Panc1 (cell line): ENCODE results near the gene FGF14. TPM values are rescaled to one million over a fixed set of nuclear protein-coding genes. Genes with fewer than 3 reads are reported as not detected.

Experiments
- ATAC-seq: fragments of 200-7000 bp; cut with Tn5 transposase; 2 replicates; pipeline ENCODE4 v1.9.1; 2020; ENCODE audit warnings: mild to moderate bottlenecking, moderate library complexity
- BruUV-seq: library from RNA; stranded (reverse); fragments of 400-500 nt; replicated peaks from 2 replicates; lab custom pipeline; 2021; lab: Mats Ljungman, UMichigan
- CTCF ChIA-PET: fragments of 300-600 bp; sonication (Branson Sonifier 250); formaldehyde crosslinking; loops from one replicate; lab custom pipeline; 2022; ENCODE audit warnings: antibody characterized with exemption; lab: Charles Lee
- POLR2A ChIA-PET: fragments of 300-600 bp; sonication (Branson Sonifier 250); formaldehyde crosslinking; loops from one replicate; lab custom pipeline; 2022; ENCODE audit warnings: antibody characterized with exemption; lab: Charles Lee
- DNase-seq: peaks from one replicate; pipeline ENCODE4 v3.0.0-alpha.2; 2010; ENCODE audit warnings: low read depth, low spot score
- H3K27ac ChIP-seq: 2 replicates; pipeline ENCODE4 v1.5.1; 2011; ENCODE audit warnings: mild to moderate bottlenecking, low read length, inconsistent platforms
- H3K27me3 ChIP-seq: fragments of 200-500 bp; sonication (Bioruptor generic); 2 replicates; pipeline ENCODE4 v1.6.0; 2014; ENCODE audit warnings: low read length, inconsistent platforms; ENCODE audit not compliant: control insufficient read depth, insufficient read depth
- H3K36me3 ChIP-seq: fragments of 200-500 bp; sonication (Bioruptor generic); 2 replicates; pipeline ENCODE4 v1.5.1; 2014; ENCODE audit warnings: inconsistent platforms, mild to moderate bottlenecking, low read length, moderate library complexity; ENCODE audit not compliant: control insufficient read depth, insufficient read depth
- H3K4me1 ChIP-seq: 2 replicates; pipeline ENCODE4 v1.5.1; 2011; ENCODE audit warnings: inconsistent platforms, mild to moderate bottlenecking, low read length, moderate library complexity; ENCODE audit not compliant: control insufficient read depth, insufficient read depth
- H3K4me3 ChIP-seq, 2 experiments: 2 replicates each; pipeline ENCODE4 v1.5.1; 2011 to 2012; ENCODE audit warnings: low read depth in 2 of 2, low read length in 2 of 2, mild to moderate bottlenecking in 2 of 2, inconsistent platforms in 1 of 2, moderate library complexity in 1 of 2
- H3K9me3 ChIP-seq: fragments of 200-500 bp; sonication (Bioruptor generic); 2 replicates; pipeline ENCODE4 v1.5.1; 2014; ENCODE audit warnings: low read depth, mild to moderate bottlenecking, inconsistent platforms, low read length, moderate library complexity; ENCODE audit not compliant: control insufficient read depth, insufficient read depth
- CTCF ChIP-seq: fragments of 450-650 bp; IDR thresholded peaks from 2 replicates; pipeline ENCODE4 v1.5.1; 2017; ENCODE audit warnings: mild to moderate bottlenecking
- POLR2AphosphoS5 ChIP-seq: IDR thresholded peaks from 2 replicates; pipeline ENCODE4 v1.6.1; 2012; ENCODE audit warnings: mild to moderate bottlenecking, low read depth, low read length, moderate library complexity
- SIN3A ChIP-seq: IDR thresholded peaks from 2 replicates; pipeline ENCODE4 v1.6.1; 2012; ENCODE audit warnings: low read depth, mild to moderate bottlenecking, low read length, moderate library complexity, borderline replicate concordance; ENCODE audit not compliant: insufficient read depth
- TCF7L2 ChIP-seq: IDR thresholded peaks from 2 replicates; pipeline ENCODE4 v1.6.1; 2011; ENCODE audit warnings: mild to moderate bottlenecking, low read depth, low read length, inconsistent platforms
- in situ Hi-C: cut with HindIII; loops from 2 replicates; pipeline ENCODE4 v1.10.0; 2016; ENCODE audit warnings: low sequenced_read_pairs, low pct_unique_long_range_greater_than_20kb
- intact Hi-C: fragments of 100-400 bp; cut with micrococcal nuclease; formaldehyde crosslinking; loops from one replicate; pipeline ENCODE4 v1.10.0; 2022; ENCODE audit not compliant: unreplicated experiment
- total RNA-seq: library from RNA; stranded (reverse); gene quantifications from one replicate; pipeline ENCODE4 v1.2.1, GENCODE V29; 2021; ENCODE audit not compliant: unreplicated experiment
- TF ChIP-seq, protein P1 (sequence below), 2 experiments: IDR thresholded peaks; 2 replicates each; pipeline ENCODE4 v1.6.1; 2011 to 2012; ENCODE audit warnings: low read depth in 2 of 2, control low read depth in 1 of 2, low read length in 1 of 2, mild to moderate bottlenecking in 1 of 2, moderate library complexity in 1 of 2; ENCODE audit not compliant: insufficient read depth in 1 of 2

Gene FGF14
- total RNA-seq, 1 experiment from 2014 or later = 0.03 TPM

- Histone ChIP-seq H3K36me3 (no peaks in the 10 kb centered on the region), H3K4me1 (no peaks in the 10 kb centered on the region), H3K4me3 (peak overlapping the region; percentile 9 to 39; a peak in 3 of 4 replicates), H3K27me3 (peaks cover 7% of the 10 kb centered on the region), H3K27ac (no peak overlapping the region), H3K9me3 (no peaks in the 10 kb centered on the region)
- ChIA-PET CTCF (no interaction called here), POLR2A (no interaction called here)
- DNase-seq (no peak), ATAC-seq (no peak)
- intact Hi-C loops = no loop called here
- in situ Hi-C loops = no loop called here
- TF ChIP-seq CTCF (no peak), SIN3A (no peak), TCF7L2 (no peak), POLR2AphosphoS5 (no peak)
- TF ChIP-seq, protein P1, sequence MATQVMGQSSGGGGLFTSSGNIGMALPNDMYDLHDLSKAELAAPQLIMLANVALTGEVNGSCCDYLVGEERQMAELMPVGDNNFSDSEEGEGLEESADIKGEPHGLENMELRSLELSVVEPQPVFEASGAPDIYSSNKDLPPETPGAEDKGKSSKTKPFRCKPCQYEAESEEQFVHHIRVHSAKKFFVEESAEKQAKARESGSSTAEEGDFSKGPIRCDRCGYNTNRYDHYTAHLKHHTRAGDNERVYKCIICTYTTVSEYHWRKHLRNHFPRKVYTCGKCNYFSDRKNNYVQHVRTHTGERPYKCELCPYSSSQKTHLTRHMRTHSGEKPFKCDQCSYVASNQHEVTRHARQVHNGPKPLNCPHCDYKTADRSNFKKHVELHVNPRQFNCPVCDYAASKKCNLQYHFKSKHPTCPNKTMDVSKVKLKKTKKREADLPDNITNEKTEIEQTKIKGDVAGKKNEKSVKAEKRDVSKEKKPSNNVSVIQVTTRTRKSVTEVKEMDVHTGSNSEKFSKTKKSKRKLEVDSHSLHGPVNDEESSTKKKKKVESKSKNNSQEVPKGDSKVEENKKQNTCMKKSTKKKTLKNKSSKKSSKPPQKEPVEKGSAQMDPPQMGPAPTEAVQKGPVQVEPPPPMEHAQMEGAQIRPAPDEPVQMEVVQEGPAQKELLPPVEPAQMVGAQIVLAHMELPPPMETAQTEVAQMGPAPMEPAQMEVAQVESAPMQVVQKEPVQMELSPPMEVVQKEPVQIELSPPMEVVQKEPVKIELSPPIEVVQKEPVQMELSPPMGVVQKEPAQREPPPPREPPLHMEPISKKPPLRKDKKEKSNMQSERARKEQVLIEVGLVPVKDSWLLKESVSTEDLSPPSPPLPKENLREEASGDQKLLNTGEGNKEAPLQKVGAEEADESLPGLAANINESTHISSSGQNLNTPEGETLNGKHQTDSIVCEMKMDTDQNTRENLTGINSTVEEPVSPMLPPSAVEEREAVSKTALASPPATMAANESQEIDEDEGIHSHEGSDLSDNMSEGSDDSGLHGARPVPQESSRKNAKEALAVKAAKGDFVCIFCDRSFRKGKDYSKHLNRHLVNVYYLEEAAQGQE (IDR thresholded peaks at IDR 0.05; ENCODE audit: insufficient read depth in 1 of 2, low read depth in 2 of 2, low read length in 1 of 2) = no peak
- BruUV-seq = no TSS peak
These were observed 484.4 kb downstream of the FGF14 start for GRCh38 chr13:101917475-101917810.

GRCh38 chr13:101916775-101917474, 484.9 kb downstream of the FGF14 start:
- Histone ChIP-seq H3K4me1 (no peaks in the 10 kb centered on the region), H3K9me3 (no peaks in the 10 kb centered on the region), H3K27me3 (peaks cover 7% of the 10 kb centered on the region), H3K36me3 (no peaks in the 10 kb centered on the region), H3K27ac (no peak overlapping the region), H3K4me3 (peak overlapping the region; percentile 19 to 39; a peak in 3 of 4 replicates)
- in situ Hi-C loops = no loop called here
- intact Hi-C loops = no loop called here
- TF ChIP-seq, protein P1 (IDR thresholded peaks at IDR 0.05; ENCODE audit: insufficient read depth in 1 of 2, low read depth in 2 of 2, low read length in 1 of 2) = no peak
- TF ChIP-seq SIN3A (no peak), POLR2AphosphoS5 (no peak), TCF7L2 (no peak), CTCF (no peak)
- BruUV-seq = no TSS peak
- ATAC-seq (no peak), DNase-seq (no peak)
- ChIA-PET POLR2A (no interaction called here), CTCF (no interaction called here)
